Measurements from ENCODE around the gene VWA1. TPM values are rescaled to one million over a fixed set of nuclear protein-coding genes. Genes with fewer than 3 reads are reported as not detected.
A peak's percentile ranks its signal among the peaks of the same experiment; 100 is the strongest.

VWA1 gene
- total and polyA plus RNA-seq, 2 donors from 2014 or later, result 103 to 116 TPM

DNA sequence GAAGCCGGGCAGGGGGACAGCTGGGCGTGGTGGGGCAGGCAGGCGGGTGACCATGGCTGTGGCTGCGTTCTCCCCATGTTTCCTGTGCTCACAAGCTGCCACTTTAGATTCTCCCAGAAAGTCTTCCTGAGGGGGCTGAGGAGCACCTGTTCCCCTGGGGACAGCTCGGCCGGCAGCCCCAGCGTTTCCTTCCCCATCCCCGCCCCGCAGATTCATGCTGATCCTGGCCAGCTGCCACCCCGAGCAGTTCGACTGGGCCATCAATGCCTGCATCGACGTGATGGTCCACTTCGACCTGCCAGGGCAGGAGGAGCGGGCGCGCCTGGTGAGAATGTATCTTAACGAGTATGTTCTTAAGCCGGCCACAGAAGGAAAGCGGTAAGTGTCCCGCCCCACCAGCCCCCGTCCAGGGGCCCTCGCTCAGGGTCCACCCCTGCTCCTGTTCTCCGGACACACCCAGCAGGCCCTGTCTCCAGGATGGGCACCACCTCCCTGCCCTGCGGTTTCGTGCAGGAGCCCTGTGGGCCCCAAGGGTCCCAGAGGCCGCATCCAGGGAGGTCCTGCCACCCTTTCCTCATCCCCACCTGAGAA, 25.1 kb downstream of the VWA1 start:
- intact Hi-C loops (cut with DNase I), result no loop called here
- H3K9me3 ChIP-seq (ENCODE audit: control insufficient read depth in 2 of 3, insufficient read depth in 1 of 3, low read length in 3 of 3), result no peaks in the 10 kb centered on the region
- no peak for DNase-seq

GRCh38 chr1:1461721-1462317, 26.3 kb downstream of the VWA1 start:
- no peak for DNase-seq
- peak overlapping the region in 2 of 3 donors; percentile 33 to 55 for H3K4me3 ChIP-seq (ENCODE audit: low read length in 3 of 3)

More for the DNA sequence above, 25.1 kb downstream of the VWA1 start:
- TF ChIP-seq, protein P1, sequence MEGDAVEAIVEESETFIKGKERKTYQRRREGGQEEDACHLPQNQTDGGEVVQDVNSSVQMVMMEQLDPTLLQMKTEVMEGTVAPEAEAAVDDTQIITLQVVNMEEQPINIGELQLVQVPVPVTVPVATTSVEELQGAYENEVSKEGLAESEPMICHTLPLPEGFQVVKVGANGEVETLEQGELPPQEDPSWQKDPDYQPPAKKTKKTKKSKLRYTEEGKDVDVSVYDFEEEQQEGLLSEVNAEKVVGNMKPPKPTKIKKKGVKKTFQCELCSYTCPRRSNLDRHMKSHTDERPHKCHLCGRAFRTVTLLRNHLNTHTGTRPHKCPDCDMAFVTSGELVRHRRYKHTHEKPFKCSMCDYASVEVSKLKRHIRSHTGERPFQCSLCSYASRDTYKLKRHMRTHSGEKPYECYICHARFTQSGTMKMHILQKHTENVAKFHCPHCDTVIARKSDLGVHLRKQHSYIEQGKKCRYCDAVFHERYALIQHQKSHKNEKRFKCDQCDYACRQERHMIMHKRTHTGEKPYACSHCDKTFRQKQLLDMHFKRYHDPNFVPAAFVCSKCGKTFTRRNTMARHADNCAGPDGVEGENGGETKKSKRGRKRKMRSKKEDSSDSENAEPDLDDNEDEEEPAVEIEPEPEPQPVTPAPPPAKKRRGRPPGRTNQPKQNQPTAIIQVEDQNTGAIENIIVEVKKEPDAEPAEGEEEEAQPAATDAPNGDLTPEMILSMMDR (IDR thresholded peaks at IDR 0.05; ENCODE audit: borderline replicate concordance, extremely low read depth, insufficient read depth), result no peak
- Histone ChIP-seq H3K9ac (ENCODE audit: low read length in 3 of 3) (no peak overlapping the region), H3K4me1 (ENCODE audit: control insufficient read depth in 2 of 3, insufficient read depth in 2 of 3, low read depth in 1 of 3, low read length in 3 of 3) (peaks cover 0 to 7% (median 0%) of the 10 kb centered on the region in 3 donors), H3K27me3 (ENCODE audit: control insufficient read depth, insufficient read depth, low read length) (no peaks in the 10 kb centered on the region), H3K36me3 (ENCODE audit: control insufficient read depth in 2 of 3, insufficient read depth in 3 of 3, low read length in 3 of 3) (no peaks in the 10 kb centered on the region), H3K4me3 (ENCODE audit: low read length in 3 of 3) (no peak overlapping the region), H3K27ac (ENCODE audit: low read depth in 2 of 2, low read length in 2 of 2) (no peak overlapping the region)
- no peak for FAIRE-seq

GRCh38 chr1:1462318-1462966, 27.0 kb downstream of the VWA1 start:
- no peaks in the 10 kb centered on the region for H3K27me3 ChIP-seq (ENCODE audit: control insufficient read depth, insufficient read depth, low read length)
- H3K9me3 ChIP-seq (ENCODE audit: control insufficient read depth in 2 of 3, insufficient read depth in 1 of 3, low read length in 3 of 3), result no peaks in the 10 kb centered on the region
- FAIRE-seq, result no peak
- intact Hi-C loops (cut with DNase I), result no loop called here
- peaks cover 0 to 7% (median 0%) of the 10 kb centered on the region in 3 donors for H3K4me1 ChIP-seq (ENCODE audit: control insufficient read depth in 2 of 3, insufficient read depth in 2 of 3, low read depth in 1 of 3, low read length in 3 of 3)
- H3K9ac ChIP-seq (ENCODE audit: low read length in 3 of 3), result peak overlapping the region in 2 of 3 donors; percentile 4 to 37
- H3K4me3 ChIP-seq (ENCODE audit: low read length in 3 of 3), result peak overlapping the region in 2 of 3 donors; percentile 33 to 55
- DNase-seq, result peak; percentile 47 to 93 (median 58)
- H3K27ac ChIP-seq (ENCODE audit: low read depth in 2 of 2, low read length in 2 of 2), result peak overlapping the region in 1 of 2 donors; percentile 54
- no peaks in the 10 kb centered on the region for H3K36me3 ChIP-seq (ENCODE audit: control insufficient read depth in 2 of 3, insufficient read depth in 3 of 3, low read length in 3 of 3)
- TF ChIP-seq, protein P1 (IDR thresholded peaks at IDR 0.05; ENCODE audit: borderline replicate concordance, extremely low read depth, insufficient read depth), result no peak

More at GRCh38 chr1:1461721-1462317, 26.3 kb downstream of the VWA1 start:
- no peak for FAIRE-seq
- no peaks in the 10 kb centered on the region for H3K27me3 ChIP-seq (ENCODE audit: control insufficient read depth, insufficient read depth, low read length)
- peaks cover 0 to 7% (median 0%) of the 10 kb centered on the region in 3 donors for H3K4me1 ChIP-seq (ENCODE audit: control insufficient read depth in 2 of 3, insufficient read depth in 2 of 3, low read depth in 1 of 3, low read length in 3 of 3)
- TF ChIP-seq, protein P1 (IDR thresholded peaks at IDR 0.05; ENCODE audit: borderline replicate concordance, extremely low read depth, insufficient read depth), result no peak
- H3K27ac ChIP-seq (ENCODE audit: low read depth in 2 of 2, low read length in 2 of 2), result peak overlapping the region in 1 of 2 donors; percentile 54
- H3K9ac ChIP-seq (ENCODE audit: low read length in 3 of 3), result no peak overlapping the region
- H3K9me3 ChIP-seq (ENCODE audit: control insufficient read depth in 2 of 3, insufficient read depth in 1 of 3, low read length in 3 of 3), result no peaks in the 10 kb centered on the region
- intact Hi-C loops (cut with DNase I), result no loop called here
- no peaks in the 10 kb centered on the region for H3K36me3 ChIP-seq (ENCODE audit: control insufficient read depth in 2 of 3, insufficient read depth in 3 of 3, low read length in 3 of 3)

Measured in kidney (tissue), 14 donors.